Activated B cell treated with CpG ODN at 0.5 μM for 24 hours (primary cell): ENCODE measurements around the gene TRABD2B. TPM values are rescaled to one million over a fixed set of nuclear protein-coding genes. Genes with fewer than 3 reads are reported as not detected.
A peak's percentile ranks its signal among the peaks of the same experiment; 100 is the strongest.

Source experiments
- ATAC-seq: fragments of 200-7000 bp; cut with Tn5 transposase; one replicate; pipeline ENCODE4 v1.10.0; 2021; ENCODE audit warnings: low read depth, mild to moderate bottlenecking, moderate library complexity
- CTCF ChIA-PET: fragments of 350-600 bp; sonication (Branson Sonifier 250); formaldehyde crosslinking; loops from one replicate; lab custom pipeline; 2021; ENCODE audit warnings: antibody characterized with exemption; lab: Charles Lee
- POLR2A ChIA-PET: fragments of 350-600 bp; sonication (Branson Sonifier 250); formaldehyde crosslinking; loops from one replicate; lab custom pipeline; 2021; ENCODE audit warnings: antibody characterized with exemption; lab: Charles Lee
- DNase-seq: peaks from one replicate; pipeline ENCODE4 v3.0.0; 2022
- H3K27ac Mint-ChIP-seq: one replicate; pipeline ENCODE4 v1.8.0; 2020; ENCODE audit warnings: mixed read lengths
- H3K27me3 Mint-ChIP-seq: one replicate; pipeline ENCODE4 v1.8.0; 2021; ENCODE audit warnings: mixed read lengths
- H3K36me3 Mint-ChIP-seq: one replicate; pipeline ENCODE4 v1.8.0; 2021; ENCODE audit warnings: low read depth, mixed read lengths
- H3K4me1 Mint-ChIP-seq: one replicate; pipeline ENCODE4 v1.8.0; 2021; ENCODE audit warnings: mixed read lengths
- H3K4me3 Mint-ChIP-seq: one replicate; pipeline ENCODE4 v1.8.0; 2020; ENCODE audit warnings: mild to moderate bottlenecking, mixed read lengths
- H3K9me3 Mint-ChIP-seq: one replicate; pipeline ENCODE4 v1.8.0; 2020; ENCODE audit warnings: mixed read lengths
- intact Hi-C: fragments of 100-400 bp; cut with micrococcal nuclease; formaldehyde crosslinking; loops from one replicate; pipeline ENCODE4 v1.15.1; 2024
- total RNA-seq: library from RNA; stranded (reverse); gene quantifications from 2 replicates; pipeline ENCODE4 v1.2.3, GENCODE V29; 2022
- TF ChIP-seq, protein P1 (sequence below): fragments of 200-600 bp; IDR thresholded peaks from one replicate; pipeline ENCODE4 v1.8.0; 2022; ENCODE audit warnings: antibody characterized with exemption, mild to moderate bottlenecking

The TRABD2B gene
- total RNA-seq, 1 donor from 2014 or later = not detected

DNA sequence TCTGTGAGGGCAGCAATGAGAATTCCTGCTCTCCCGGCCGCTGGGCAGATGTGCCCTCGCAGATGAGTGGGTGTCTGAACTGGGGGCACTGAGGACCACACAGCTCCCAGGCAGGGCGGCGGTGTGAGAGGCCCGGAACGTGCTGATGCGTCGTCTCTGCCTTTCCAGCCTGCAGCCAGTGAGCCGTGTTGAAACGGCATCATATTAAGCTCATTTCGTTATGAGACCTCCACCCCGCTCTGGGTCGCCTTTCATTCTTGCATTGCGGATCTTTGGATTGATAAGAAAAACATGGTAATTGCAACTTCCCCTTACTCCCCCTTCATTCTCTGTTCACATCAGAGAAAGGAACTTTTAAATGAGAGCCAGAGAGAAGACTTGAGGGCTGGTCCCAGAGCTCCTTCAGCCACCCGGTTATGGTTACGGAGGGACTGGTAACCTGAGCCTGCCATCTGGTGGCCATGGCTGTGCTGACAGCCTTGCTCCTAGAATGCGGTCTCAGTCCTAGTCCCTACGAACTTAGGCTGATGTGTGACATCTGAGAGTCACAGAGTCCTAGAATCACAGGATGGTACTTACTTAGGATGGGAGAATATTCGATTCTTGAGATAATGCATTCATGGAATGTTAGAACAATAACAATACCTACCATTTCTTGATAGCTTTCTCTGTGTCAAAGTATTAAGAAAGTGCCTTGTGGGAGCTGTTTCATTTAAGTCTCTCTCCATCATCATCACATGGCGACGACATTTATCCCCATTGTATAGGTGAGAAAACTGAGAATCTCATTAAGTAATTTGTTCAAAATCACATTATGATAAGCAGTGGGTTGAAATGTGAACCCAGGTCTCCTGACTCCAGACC is 271.0 kb downstream of the TRABD2B start:
- TF ChIP-seq, protein P1, sequence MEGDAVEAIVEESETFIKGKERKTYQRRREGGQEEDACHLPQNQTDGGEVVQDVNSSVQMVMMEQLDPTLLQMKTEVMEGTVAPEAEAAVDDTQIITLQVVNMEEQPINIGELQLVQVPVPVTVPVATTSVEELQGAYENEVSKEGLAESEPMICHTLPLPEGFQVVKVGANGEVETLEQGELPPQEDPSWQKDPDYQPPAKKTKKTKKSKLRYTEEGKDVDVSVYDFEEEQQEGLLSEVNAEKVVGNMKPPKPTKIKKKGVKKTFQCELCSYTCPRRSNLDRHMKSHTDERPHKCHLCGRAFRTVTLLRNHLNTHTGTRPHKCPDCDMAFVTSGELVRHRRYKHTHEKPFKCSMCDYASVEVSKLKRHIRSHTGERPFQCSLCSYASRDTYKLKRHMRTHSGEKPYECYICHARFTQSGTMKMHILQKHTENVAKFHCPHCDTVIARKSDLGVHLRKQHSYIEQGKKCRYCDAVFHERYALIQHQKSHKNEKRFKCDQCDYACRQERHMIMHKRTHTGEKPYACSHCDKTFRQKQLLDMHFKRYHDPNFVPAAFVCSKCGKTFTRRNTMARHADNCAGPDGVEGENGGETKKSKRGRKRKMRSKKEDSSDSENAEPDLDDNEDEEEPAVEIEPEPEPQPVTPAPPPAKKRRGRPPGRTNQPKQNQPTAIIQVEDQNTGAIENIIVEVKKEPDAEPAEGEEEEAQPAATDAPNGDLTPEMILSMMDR = no peak
- ChIA-PET POLR2A (interaction anchor here (1.7 to 1.9 kb wide), 2 partner anchors 288 to 338 kb away, joined by 5 to 6 read pairs; partner anchors contain the start of gene FOXD2), CTCF (interaction anchor here (0.7 to 3.9 kb wide), 19 partner anchors 9 to 551 kb away, joined by 3 to 42 read pairs (median 3); partner anchors contain the start of gene FOXD2)
- Mint-ChIP-seq H3K4me3 (peak overlapping the region; percentile 69), H3K9me3 (no peaks in the 10 kb centered on the region), H3K27me3 (peaks cover 47% of the 10 kb centered on the region), H3K27ac (no peak overlapping the region), H3K4me1 (peaks cover 11% of the 10 kb centered on the region), H3K36me3 (no peaks in the 10 kb centered on the region)
- intact Hi-C loops = loop anchor here (1.0 kb wide), 4 partner anchors 289 to 547 kb away; no protein-coding TSS in a partner anchor
- ATAC-seq (peak; percentile 85), DNase-seq (no peak)

DNA sequence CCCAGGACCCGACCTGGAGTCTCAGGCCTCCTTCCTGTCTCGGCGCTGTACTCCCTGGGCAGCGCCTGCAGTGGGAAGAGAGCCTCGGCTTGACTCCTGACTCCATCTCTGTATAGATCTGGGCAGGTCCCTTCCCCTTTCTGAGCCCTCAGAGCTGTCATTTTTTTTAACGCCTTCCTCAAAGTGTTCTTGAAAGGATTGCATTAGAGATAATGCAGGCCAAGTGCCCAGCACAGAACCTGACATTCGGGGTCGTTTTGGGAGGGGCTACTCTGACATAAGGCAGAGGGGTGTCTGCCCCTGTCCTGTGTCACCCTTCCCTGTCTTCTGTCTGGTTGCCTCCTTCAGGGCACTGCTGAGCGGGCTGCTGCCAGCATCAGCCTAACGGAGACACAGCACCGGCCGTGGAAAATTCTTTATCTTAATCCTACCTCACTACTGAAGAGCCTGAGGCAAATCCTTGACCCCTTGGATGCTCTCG is 271.6 kb downstream of the TRABD2B start:
- Mint-ChIP-seq H3K27ac (no peak overlapping the region), H3K4me3 (peak overlapping the region; percentile 69)
- ATAC-seq = no peak

DNA sequence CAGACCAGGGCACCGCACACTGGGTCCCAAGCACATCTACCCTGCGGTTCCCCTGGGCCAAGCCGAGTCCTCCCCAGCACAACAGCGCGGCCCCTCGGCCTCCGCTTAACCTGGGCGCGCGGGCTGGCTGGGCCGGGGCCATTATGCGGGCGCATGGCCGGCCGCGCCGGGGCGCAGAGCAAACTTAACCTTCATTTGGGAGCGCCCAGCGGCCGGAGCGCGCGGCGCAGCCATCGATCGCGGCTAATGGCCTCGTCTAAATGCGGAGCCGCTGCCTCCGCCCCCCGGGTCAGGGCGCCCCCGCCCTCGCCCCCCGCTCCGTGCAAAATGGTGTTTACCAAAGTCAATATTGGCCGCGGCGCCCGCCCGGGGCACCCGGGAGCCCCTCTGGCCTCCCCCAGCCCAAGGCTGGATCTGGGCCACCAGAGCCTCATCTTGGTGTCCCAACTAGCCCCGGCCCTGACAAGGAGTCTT is 272.1 kb downstream of the TRABD2B start:
- Mint-ChIP-seq H3K36me3 (no peaks in the 10 kb centered on the region), H3K4me3 (no peak overlapping the region), H3K27ac (no peak overlapping the region), H3K4me1 (peaks cover 11% of the 10 kb centered on the region), H3K9me3 (no peaks in the 10 kb centered on the region), H3K27me3 (peaks cover 51% of the 10 kb centered on the region)
- intact Hi-C loops = no loop called here
- ATAC-seq = no peak
- CTCF ChIA-PET = interaction anchor here (2.0 to 3.9 kb wide), 4 partner anchors 8 to 532 kb away, joined by 10 to 42 read pairs (median 22); no protein-coding TSS in a partner anchor
- DNase-seq = no peak
- TF ChIP-seq, protein P1 = no peak
- POLR2A ChIA-PET = no interaction called here

More for the DNA sequence above, 271.6 kb downstream of the TRABD2B start:
- CTCF ChIA-PET = interaction anchor here (0.7 to 3.9 kb wide), 18 partner anchors 9 to 550 kb away, joined by 3 to 42 read pairs (median 4); partner anchors contain the start of gene FOXD2
- POLR2A ChIA-PET = interaction anchor here (1.7 to 1.9 kb wide), 2 partner anchors 288 to 337 kb away, joined by 5 to 6 read pairs; partner anchors contain the start of gene FOXD2
- intact Hi-C loops = no loop called here
- Mint-ChIP-seq H3K4me1 (peaks cover 11% of the 10 kb centered on the region), H3K36me3 (no peaks in the 10 kb centered on the region), H3K27me3 (peaks cover 48% of the 10 kb centered on the region), H3K9me3 (no peaks in the 10 kb centered on the region)
- TF ChIP-seq, protein P1 = no peak
- no peak for DNase-seq

DNA sequence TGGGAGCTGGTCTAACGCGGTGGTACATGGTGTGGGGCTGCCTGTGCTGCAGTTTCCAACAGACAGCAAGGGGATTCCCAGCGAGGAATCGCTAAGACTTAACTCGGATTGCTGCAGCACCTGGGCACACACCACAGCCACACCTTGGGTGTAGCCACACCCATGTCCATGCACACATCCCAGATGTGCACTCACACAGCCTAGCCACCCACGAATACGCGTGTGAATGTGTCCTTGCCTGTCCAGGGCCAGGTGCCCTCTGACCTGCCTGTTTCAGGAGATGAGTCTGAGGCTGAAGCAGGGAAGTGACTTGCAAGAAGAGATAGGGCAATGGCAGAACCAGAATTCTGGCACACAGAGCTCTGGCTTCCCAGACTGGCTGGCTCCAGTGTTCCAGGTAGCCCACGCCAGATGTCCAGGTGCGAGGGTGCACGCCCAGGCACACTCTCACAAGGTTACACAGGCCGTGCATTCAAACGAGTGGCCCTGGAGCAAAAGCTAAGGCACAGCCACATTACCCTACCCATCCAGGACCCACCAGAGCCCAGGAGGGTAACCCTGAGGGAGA is 272.7 kb downstream of the TRABD2B start:
- peaks cover 11% of the 10 kb centered on the region for H3K4me1 Mint-ChIP-seq
- no peak overlapping the region for H3K27ac Mint-ChIP-seq
- no peaks in the 10 kb centered on the region for H3K9me3 Mint-ChIP-seq
- TF ChIP-seq, protein P1 = no peak
- CTCF ChIA-PET = interaction anchor here (3.9 kb wide), 1 partner anchor 532 kb away, joined by 25 read pairs; no protein-coding TSS in a partner anchor
- POLR2A ChIA-PET = no interaction called here
- DNase-seq (no peak), ATAC-seq (no peak)
- H3K4me3 Mint-ChIP-seq = no peak overlapping the region
- H3K36me3 Mint-ChIP-seq = no peaks in the 10 kb centered on the region
- intact Hi-C loops = no loop called here
- H3K27me3 Mint-ChIP-seq = peaks cover 53% of the 10 kb centered on the region
